Skeletal muscle tissue (tissue), 4 donors: Measurements from ENCODE around the gene KCTD7. TPM values are rescaled to one million over a fixed set of nuclear protein-coding genes. Genes with fewer than 3 reads are reported as not detected.
"Not testable (repeated sequence)": the region's sequence is repeated elsewhere in the genome, so short reads cannot be mapped to it uniquely, and the experiment has no call there.

ENCODE experiments used
- H3K27ac ChIP-seq: one replicate; pipeline ENCODE4 v1.7.0; 2013; ENCODE audit warnings: mild to moderate bottlenecking, low read depth, low read length, inconsistent platforms
- H3K27me3 ChIP-seq, 3 donors: one replicate each; pipeline ENCODE4 v1.7.0; 2013; ENCODE audit warnings: low read length in 3 of 3; ENCODE audit not compliant: control insufficient read depth in 3 of 3, insufficient read depth in 3 of 3
- H3K36me3 ChIP-seq, 3 donors: one replicate each; pipeline ENCODE4 v1.7.0; 2013; ENCODE audit warnings: low read length in 3 of 3; ENCODE audit not compliant: control insufficient read depth in 3 of 3, insufficient read depth in 3 of 3
- H3K4me1 ChIP-seq, 3 donors: one replicate each; pipeline ENCODE4 v1.7.0; 2013; ENCODE audit warnings: low read length in 3 of 3, mild to moderate bottlenecking in 3 of 3; ENCODE audit not compliant: control insufficient read depth in 3 of 3, insufficient read depth in 3 of 3
- H3K4me3 ChIP-seq, 3 donors: one replicate each; pipeline ENCODE4 v1.7.0; 2013; ENCODE audit warnings: low read length in 3 of 3
- H3K9ac ChIP-seq, 3 donors: one replicate each; pipeline ENCODE4 v1.7.0; 2013; ENCODE audit warnings: low read length in 3 of 3, mild to moderate bottlenecking in 3 of 3, moderate library complexity in 2 of 3, low read depth in 1 of 3
- H3K9me3 ChIP-seq, 3 donors: one replicate each; pipeline ENCODE4 v1.7.0; 2013; ENCODE audit warnings: low read length in 3 of 3; ENCODE audit not compliant: control insufficient read depth in 3 of 3
- total RNA-seq: library from RNA; depleted of rRNA; stranded (reverse); fragments of >200 nt; gene quantifications from one replicate; pipeline ENCODE4 v1.2.3, GENCODE V29; 2014
- donor health status: Osteomylitis.

The KCTD7 gene
- total RNA-seq, 1 donor from 2014 or later, result 9.4 TPM

DNA sequence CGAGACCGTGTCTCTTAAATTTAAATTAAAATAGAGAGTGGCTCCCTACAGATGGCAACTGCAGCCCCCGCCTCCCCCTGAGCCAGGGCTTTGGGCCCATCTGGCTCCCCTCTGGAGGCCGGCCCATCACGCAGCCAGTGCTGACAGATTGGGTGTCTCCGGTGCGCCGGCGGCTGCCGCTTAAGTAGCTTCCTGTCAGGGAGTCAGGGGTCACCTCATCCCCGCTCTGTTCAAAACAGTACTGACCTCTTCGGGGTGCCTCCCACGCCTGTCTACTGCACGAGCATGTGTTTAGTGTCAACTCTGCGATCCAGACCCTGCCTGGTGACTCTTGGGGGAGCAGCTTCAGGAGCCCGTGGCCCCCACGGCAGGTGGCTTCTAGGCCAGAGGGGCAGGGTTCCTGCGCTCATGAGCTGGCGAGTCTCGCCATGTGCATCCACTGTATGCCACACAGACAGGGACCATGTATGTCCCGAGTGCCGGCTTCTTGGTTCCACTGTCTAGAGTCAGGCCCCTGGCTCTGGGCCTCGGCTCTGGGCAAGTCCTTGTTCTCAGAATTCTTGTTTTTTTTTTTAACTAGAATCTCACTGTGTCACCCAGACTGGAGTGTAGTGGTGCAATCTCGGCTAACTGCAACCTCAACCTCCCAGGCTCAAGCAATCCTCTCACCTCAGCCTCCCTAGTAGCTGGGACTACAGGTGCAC, 36.1 kb downstream of the KCTD7 start:
- Histone ChIP-seq H3K36me3 (peaks cover 0 to 5% (median 3%) of the 10 kb centered on the region in 3 donors), H3K4me1 (no peaks in the 10 kb centered on the region), H3K27me3 (no peaks in the 10 kb centered on the region), H3K27ac (no peak overlapping the region), H3K4me3 (no peak overlapping the region), H3K9ac (no peak overlapping the region), H3K9me3 (no peaks in the 10 kb centered on the region)

- Histone ChIP-seq H3K4me1 (no peaks in the 10 kb centered on the region), H3K9me3 (no peaks in the 10 kb centered on the region), H3K27me3 (no peaks in the 10 kb centered on the region), H3K4me3 (no peak overlapping the region), H3K36me3 (peaks cover 0 to 5% (median 3%) of the 10 kb centered on the region in 3 donors), H3K9ac (no peak overlapping the region), H3K27ac (no peak overlapping the region)
Observed at GRCh38 chr7:66666313-66666952, 37.8 kb downstream of the KCTD7 start.

DNA sequence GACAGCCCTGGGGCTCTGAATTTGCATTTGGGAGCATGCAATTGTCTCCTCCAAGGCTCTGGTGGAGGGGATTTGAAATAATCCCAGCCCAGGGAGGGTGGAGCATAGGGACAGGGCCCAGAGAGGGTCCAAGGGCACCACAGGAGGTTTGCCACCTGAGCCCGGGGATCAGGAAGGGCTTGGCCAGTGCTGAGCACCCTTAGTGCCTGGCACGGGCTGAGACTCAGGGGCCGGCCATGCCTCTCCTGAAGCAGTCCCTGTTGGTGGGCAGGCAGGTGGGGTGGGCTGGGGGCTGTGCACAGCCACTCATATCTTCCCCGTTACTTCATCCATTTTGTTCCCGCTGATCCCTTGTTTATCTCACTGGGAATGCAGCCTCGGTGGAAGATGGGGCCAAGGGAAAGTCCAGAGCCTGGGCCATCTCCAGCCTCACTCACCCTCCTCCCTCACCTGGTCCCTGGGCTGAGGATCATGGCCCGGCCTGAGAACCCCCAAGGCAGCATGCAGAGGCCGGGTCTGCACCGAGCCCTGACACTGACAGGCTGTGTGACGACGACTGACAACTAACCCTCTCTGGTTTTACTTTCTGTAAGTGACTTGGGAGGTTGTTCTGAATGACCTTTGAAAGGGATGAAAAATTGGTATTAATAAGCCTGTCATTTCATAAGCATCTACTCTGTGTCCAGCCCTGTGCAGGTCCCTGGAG, 38.5 kb downstream of the KCTD7 start:
- H3K27me3 ChIP-seq, result no peaks in the 10 kb centered on the region
- no peaks in the 10 kb centered on the region for H3K4me1 ChIP-seq
- H3K27ac ChIP-seq, result no peak overlapping the region
- H3K4me3 ChIP-seq, result no peak overlapping the region
- H3K36me3 ChIP-seq, result peaks cover 0 to 5% (median 3%) of the 10 kb centered on the region in 3 donors
- no peaks in the 10 kb centered on the region for H3K9me3 ChIP-seq
- H3K9ac ChIP-seq, result no peak overlapping the region

- Histone ChIP-seq H3K9me3 (no peaks in the 10 kb centered on the region), H3K36me3 (peaks cover 0 to 3% (median 0%) of the 10 kb centered on the region in 3 donors), H3K27ac (no peak overlapping the region), H3K4me3 (no peak overlapping the region), H3K9ac (no peak overlapping the region), H3K4me1 (no peaks in the 10 kb centered on the region), H3K27me3 (no peaks in the 10 kb centered on the region)
Observed at GRCh38 chr7:66668112-66668511, 39.4 kb downstream of the KCTD7 start.

GRCh38 chr7:66668677-66669076, 40.0 kb downstream of the KCTD7 start:
- Histone ChIP-seq H3K9me3 (no peaks in the 10 kb centered on the region), H3K4me3 (no peak overlapping the region), H3K9ac (no peak overlapping the region), H3K27ac (no peak overlapping the region), H3K27me3 (no peaks in the 10 kb centered on the region), H3K4me1 (no peaks in the 10 kb centered on the region), H3K36me3 (peaks cover 0 to 3% (median 0%) of the 10 kb centered on the region in 3 donors)

DNA sequence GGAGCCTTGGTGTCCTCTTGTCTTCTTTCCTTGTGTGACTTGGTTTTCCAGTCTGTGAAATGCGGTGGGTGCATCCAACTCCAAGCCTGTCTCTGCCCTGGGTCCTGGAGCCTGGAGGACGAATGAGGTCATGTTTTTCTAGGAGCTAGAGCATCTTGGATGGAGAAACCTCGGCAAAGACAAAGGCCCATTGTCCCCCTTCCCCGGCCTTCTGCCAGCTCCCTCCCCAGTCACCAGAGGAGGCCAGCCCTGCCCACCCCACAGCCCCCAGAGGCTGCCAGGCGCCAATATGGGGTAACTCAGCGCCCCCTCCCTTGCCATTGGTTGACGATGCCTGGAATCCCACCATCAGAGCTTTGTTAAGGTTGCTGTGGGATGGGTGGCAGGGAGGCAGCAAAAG, 40.4 kb downstream of the KCTD7 start:
- Histone ChIP-seq H3K4me1 (no peaks in the 10 kb centered on the region), H3K36me3 (peaks cover 0 to 3% (median 0%) of the 10 kb centered on the region in 3 donors), H3K27me3 (no peaks in the 10 kb centered on the region), H3K9me3 (no peaks in the 10 kb centered on the region), H3K4me3 (no peak overlapping the region), H3K27ac (no peak overlapping the region), H3K9ac (no peak overlapping the region)

- Histone ChIP-seq H3K4me1 (no peaks in the 10 kb centered on the region), H3K4me3 (no peak overlapping the region), H3K9ac (no peak overlapping the region)
Observed at GRCh38 chr7:66669496-66669895, 40.8 kb downstream of the KCTD7 start.

DNA sequence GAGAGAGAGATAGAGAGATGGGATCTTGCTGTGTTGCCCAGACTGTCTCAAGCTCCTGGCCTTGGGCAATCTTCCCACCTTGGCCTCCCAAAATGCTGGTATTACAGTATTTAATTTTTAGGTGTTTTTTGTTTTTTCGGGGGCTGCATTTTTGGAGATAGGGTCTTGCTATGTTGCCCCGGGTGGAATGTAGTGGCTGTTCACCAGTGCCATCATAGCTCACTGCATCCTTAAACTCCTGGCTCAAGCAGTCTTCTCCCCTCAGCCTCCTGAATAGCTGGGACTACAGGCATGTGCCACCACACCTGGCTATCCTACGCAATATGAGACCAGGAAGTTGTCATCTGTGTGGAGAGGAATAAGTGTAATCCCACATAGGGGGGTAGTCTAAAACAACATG, 42.4 kb downstream of the KCTD7 start:
- H3K27me3 ChIP-seq, result no peaks in the 10 kb centered on the region
- H3K4me3 ChIP-seq, result no peak overlapping the region
- peaks cover 0 to 3% (median 0%) of the 10 kb centered on the region in 3 donors for H3K36me3 ChIP-seq
- H3K9me3 ChIP-seq, result no peaks in the 10 kb centered on the region
- no peak overlapping the region for H3K9ac ChIP-seq
- H3K4me1 ChIP-seq, result no peaks in the 10 kb centered on the region
- H3K27ac ChIP-seq, result no peak overlapping the region

More at GRCh38 chr7:66669496-66669895, 40.8 kb downstream of the KCTD7 start:
- Histone ChIP-seq H3K36me3 (peaks cover 0 to 3% (median 0%) of the 10 kb centered on the region in 3 donors), H3K27ac (no peak overlapping the region), H3K9me3 (no peaks in the 10 kb centered on the region), H3K27me3 (no peaks in the 10 kb centered on the region)

GRCh38 chr7:66671486-66671885, 42.8 kb downstream of the KCTD7 start:
- H3K4me3 ChIP-seq, H3K9me3 ChIP-seq, H3K36me3 ChIP-seq, H3K27ac ChIP-seq, H3K9ac ChIP-seq, H3K27me3 ChIP-seq, H3K4me1 ChIP-seq: not testable (repeated sequence)
